Uterus (tissue), 4 donors: ENCODE results near the gene TGFA. TPM values are rescaled to one million over a fixed set of nuclear protein-coding genes. Genes with fewer than 3 reads are reported as not detected.

Experiments
- DNase-seq, 2 donors: peaks; one replicate each; pipeline ENCODE4 v3.0.0-alpha.2; 2019 to 2020
- H3K27ac ChIP-seq, 2 donors: fragments of 200-600 bp; sonication (generic); 1 replicate in 1 of 2; 2 replicates in 1 of 2; pipeline ENCODE4 v1.5.1; 2016 to 2018
- H3K27me3 ChIP-seq, 2 donors: fragments of 200-600 bp; sonication (generic); one replicate each; pipeline ENCODE4 v1.5.1; 2018 to 2019; ENCODE audit warnings: control low read depth in 1 of 2
- H3K36me3 ChIP-seq, 2 donors: fragments of 200-600 bp; sonication (generic); one replicate each; pipeline ENCODE4 v1.5.1; 2019; ENCODE audit warnings: control low read depth in 1 of 2
- H3K4me1 ChIP-seq, 2 donors: fragments of 200-600 bp; sonication (generic); one replicate each; pipeline ENCODE4 v1.5.1; 2018 to 2019; ENCODE audit warnings: control low read depth in 1 of 2
- H3K4me3 ChIP-seq, 2 donors: fragments of 200-600 bp; sonication (generic); 1 replicate in 1 of 2; 2 replicates in 1 of 2; pipeline ENCODE4 v1.5.1; 2018 to 2019; ENCODE audit warnings: mild to moderate bottlenecking in 1 of 2
- H3K9me3 ChIP-seq, 2 donors: fragments of 200-600 bp; sonication (generic); one replicate each; pipeline ENCODE4 v1.5.1; 2019; ENCODE audit warnings: control low read depth in 1 of 2
- POLR2A ChIP-seq, 2 donors: fragments of 450-650 bp; IDR thresholded peaks; one replicate each; pipeline ENCODE4 v1.6.1; 2016; ENCODE audit warnings: antibody characterized with exemption in 2 of 2, mild to moderate bottlenecking in 1 of 2, moderate library complexity in 1 of 2
- intact Hi-C: fragments of 100-400 bp; cut with DNase I; formaldehyde crosslinking; loops from one replicate; pipeline ENCODE4 v1.15.1; 2023; ENCODE audit warnings: low total_unique reads
- total RNA-seq, 4 donors: library from RNA; depleted of rRNA in 3 of 4; stranded (reverse); fragments of >200 nt in 3 of 4; gene quantifications; one replicate each; pipeline versions ENCODE4 v1.1.0 to v1.2.4, GENCODE V29; 2014 to 2023
- TF ChIP-seq, protein P1 (sequence below), 4 experiments: fragments of 200-600 bp in 2 of 4; fragments of 450-650 bp in 2 of 4; sonication (generic) in 2 of 4; IDR thresholded peaks; one replicate each; pipeline ENCODE4 v1.5.1; 2016 to 2019; ENCODE audit warnings: antibody characterized with exemption in 4 of 4, mild to moderate bottlenecking in 2 of 4, moderate library complexity in 1 of 4
- donor health status: DM: yes; HTN: yes; CAD: no.

TGFA gene
- total RNA-seq, 4 donors from 2014 or later = 1.5 to 3.7 (median 1.6) TPM; not detected in 1

DNA sequence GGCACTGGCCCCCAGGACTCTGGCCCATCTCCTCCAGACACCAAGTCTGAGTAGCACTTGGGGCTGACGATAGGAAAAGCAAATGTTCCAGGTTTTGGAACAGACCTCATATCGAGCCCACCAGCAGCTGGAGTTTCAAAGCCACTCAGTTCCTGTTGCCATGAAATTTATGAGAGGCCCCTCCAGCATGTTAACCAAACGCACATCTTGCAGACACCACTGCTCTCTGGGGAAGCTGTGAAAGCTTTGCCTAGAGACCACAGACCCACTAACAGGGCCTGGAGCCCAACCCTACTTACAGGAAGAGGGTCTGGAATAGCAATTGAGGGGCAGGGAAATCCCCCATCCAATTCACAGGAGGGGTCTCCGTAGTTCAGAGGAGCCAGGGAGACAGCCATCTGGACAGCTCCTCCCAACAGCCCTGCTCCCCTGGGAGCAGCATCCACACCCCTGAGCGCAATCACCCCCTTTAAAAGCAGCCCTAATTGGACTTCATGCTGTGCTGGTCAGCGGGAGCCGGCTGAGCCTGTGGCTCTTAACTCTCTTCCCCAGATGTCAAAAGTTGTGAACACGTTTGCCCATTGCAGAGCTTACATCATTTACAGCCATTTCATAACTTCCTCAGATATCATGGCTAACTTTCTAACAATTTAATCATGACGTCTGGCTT is 81.3 kb downstream of the TGFA start:
- Histone ChIP-seq H3K36me3 (no peaks in the 10 kb centered on the region), H3K4me3 (no peak overlapping the region), H3K4me1 (no peaks in the 10 kb centered on the region), H3K27me3 (no peaks in the 10 kb centered on the region), H3K9me3 (no peaks in the 10 kb centered on the region), H3K27ac (no peak overlapping the region)
- TF ChIP-seq, protein P1, sequence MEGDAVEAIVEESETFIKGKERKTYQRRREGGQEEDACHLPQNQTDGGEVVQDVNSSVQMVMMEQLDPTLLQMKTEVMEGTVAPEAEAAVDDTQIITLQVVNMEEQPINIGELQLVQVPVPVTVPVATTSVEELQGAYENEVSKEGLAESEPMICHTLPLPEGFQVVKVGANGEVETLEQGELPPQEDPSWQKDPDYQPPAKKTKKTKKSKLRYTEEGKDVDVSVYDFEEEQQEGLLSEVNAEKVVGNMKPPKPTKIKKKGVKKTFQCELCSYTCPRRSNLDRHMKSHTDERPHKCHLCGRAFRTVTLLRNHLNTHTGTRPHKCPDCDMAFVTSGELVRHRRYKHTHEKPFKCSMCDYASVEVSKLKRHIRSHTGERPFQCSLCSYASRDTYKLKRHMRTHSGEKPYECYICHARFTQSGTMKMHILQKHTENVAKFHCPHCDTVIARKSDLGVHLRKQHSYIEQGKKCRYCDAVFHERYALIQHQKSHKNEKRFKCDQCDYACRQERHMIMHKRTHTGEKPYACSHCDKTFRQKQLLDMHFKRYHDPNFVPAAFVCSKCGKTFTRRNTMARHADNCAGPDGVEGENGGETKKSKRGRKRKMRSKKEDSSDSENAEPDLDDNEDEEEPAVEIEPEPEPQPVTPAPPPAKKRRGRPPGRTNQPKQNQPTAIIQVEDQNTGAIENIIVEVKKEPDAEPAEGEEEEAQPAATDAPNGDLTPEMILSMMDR (IDR thresholded peaks at IDR 0.05) = no peak
- no peak for TF ChIP-seq POLR2A (IDR thresholded peaks at IDR 0.05)
- no peak for DNase-seq
- intact Hi-C loops = no loop called here

- intact Hi-C loops = no loop called here
- Histone ChIP-seq H3K27me3 (no peaks in the 10 kb centered on the region), H3K27ac (no peak overlapping the region), H3K9me3 (no peaks in the 10 kb centered on the region), H3K4me1 (no peaks in the 10 kb centered on the region), H3K36me3 (no peaks in the 10 kb centered on the region), H3K4me3 (no peak overlapping the region)
- TF ChIP-seq POLR2A (IDR thresholded peaks at IDR 0.05) = no peak
- TF ChIP-seq, protein P1 (IDR thresholded peaks at IDR 0.05) = no peak
- DNase-seq = no peak
Observed at GRCh38 chr2:70471129-70471528, 82.5 kb downstream of the TGFA start.

GRCh38 chr2:70469961-70470360 is 83.7 kb downstream of the TGFA start:
- Histone ChIP-seq H3K27me3 (no peaks in the 10 kb centered on the region), H3K9me3 (no peaks in the 10 kb centered on the region), H3K27ac (no peak overlapping the region), H3K4me3 (no peak overlapping the region), H3K4me1 (no peaks in the 10 kb centered on the region), H3K36me3 (no peaks in the 10 kb centered on the region)
- DNase-seq = no peak
- TF ChIP-seq POLR2A (IDR thresholded peaks at IDR 0.05) = no peak
- TF ChIP-seq, protein P1 (IDR thresholded peaks at IDR 0.05) = no peak
- intact Hi-C loops = no loop called here

DNA sequence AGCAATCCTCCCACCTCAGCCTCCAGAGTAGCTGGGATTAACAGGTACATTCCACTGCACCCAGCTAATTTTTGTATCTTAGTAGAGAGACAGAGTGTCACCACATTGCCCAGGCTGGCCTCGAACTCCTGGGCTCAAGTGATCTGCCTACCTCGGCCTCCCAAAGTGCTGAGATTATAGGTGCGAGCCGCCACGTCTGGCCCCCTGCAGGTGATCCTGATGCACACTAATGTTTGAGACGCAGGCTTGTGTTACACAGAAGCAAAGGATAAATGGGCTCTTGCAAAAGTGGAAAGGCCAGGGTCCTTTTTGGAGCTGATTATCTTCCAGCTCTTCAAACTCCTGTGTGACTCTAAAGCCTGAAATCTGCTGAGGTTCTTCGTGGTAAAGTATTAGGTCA is 84.2 kb downstream of the TGFA start:
- intact Hi-C loops = no loop called here
- no peak for DNase-seq
- no peaks in the 10 kb centered on the region for H3K4me1 ChIP-seq

DNA sequence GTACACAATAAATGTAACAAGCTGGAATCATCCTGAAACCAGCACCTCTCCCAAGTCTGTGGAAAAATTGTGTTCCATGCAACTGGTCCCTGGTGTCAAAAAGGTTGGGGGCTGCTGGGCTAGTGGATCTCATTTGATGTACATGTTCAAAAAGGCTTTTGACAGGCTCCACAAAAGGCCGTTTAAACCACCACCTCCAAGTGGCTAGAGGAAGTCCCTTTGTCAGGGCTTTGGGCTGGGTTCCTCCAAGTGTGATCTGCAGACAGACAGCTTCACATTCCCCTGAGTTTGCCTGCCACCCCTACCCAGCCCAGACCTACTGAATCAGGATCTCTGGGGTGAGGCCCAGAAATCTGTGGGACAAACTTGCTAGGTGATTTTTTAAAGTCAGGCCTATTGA is 84.7 kb downstream of the TGFA start:
- Histone ChIP-seq H3K36me3 (no peaks in the 10 kb centered on the region), H3K4me1 (no peaks in the 10 kb centered on the region), H3K27ac (no peak overlapping the region), H3K27me3 (no peaks in the 10 kb centered on the region), H3K9me3 (no peaks in the 10 kb centered on the region), H3K4me3 (no peak overlapping the region)
- intact Hi-C loops = no loop called here
- TF ChIP-seq, protein P1 (IDR thresholded peaks at IDR 0.05) = no peak
- no peak for TF ChIP-seq POLR2A (IDR thresholded peaks at IDR 0.05)
- no peak for DNase-seq

More for the DNA sequence above, 84.2 kb downstream of the TGFA start:
- H3K27ac ChIP-seq = no peak overlapping the region
- H3K36me3 ChIP-seq = no peaks in the 10 kb centered on the region
- no peak overlapping the region for H3K4me3 ChIP-seq
- H3K9me3 ChIP-seq = no peaks in the 10 kb centered on the region
- no peaks in the 10 kb centered on the region for H3K27me3 ChIP-seq
- TF ChIP-seq POLR2A (IDR thresholded peaks at IDR 0.05) = no peak
- TF ChIP-seq, protein P1 (IDR thresholded peaks at IDR 0.05) = no peak
